IMR-90 (cell line): ENCODE measurements around the gene GPR157. TPM values are rescaled to one million over a fixed set of nuclear protein-coding genes. Genes with fewer than 3 reads are reported as not detected.

Source experiments
- ATAC-seq: fragments of 200-7000 bp; cut with Tn5 transposase; 2 replicates; pipeline ENCODE4 v1.9.1; 2020; ENCODE audit warnings: low read depth, mild to moderate bottlenecking, moderate library complexity
- BruUV-seq: library from RNA; stranded (reverse); fragments of 400-500 nt; replicated peaks from 2 replicates; lab custom pipeline; 2021; lab: Mats Ljungman, UMichigan
- CTCF ChIA-PET: fragments of 300-600 bp; formaldehyde crosslinking; extraction: SDS; loops from one replicate; lab custom pipeline; 2021; ENCODE audit warnings: antibody characterized with exemption; lab: Yijun Ruan, JAX
- POLR2A ChIA-PET: fragments of 300-600 bp; sonication (Branson Sonifier 250); formaldehyde crosslinking; loops from one replicate; lab custom pipeline; 2022; ENCODE audit warnings: antibody characterized with exemption; ENCODE audit not compliant: unreplicated experiment; lab: Charles Lee
- DNase-seq: peaks from one replicate; pipeline ENCODE4 v3.0.0; 2013
- H2AFZ ChIP-seq: replicated peaks from 2 replicates; pipeline ENCODE3; 2013; ENCODE audit warnings: low read length, mild to moderate bottlenecking; ENCODE audit not compliant: poor library complexity
- H2AK5ac ChIP-seq: 2 replicates; pipeline ENCODE4 v1.6.1; 2013; ENCODE audit warnings: low read depth, low read length, inconsistent platforms
- H2AK9ac ChIP-seq: replicated peaks from 2 replicates; pipeline ENCODE3; 2013; ENCODE audit warnings: mild to moderate bottlenecking, low read depth, low read length, moderate library complexity; ENCODE audit not compliant: poor library complexity
- H2BK120ac ChIP-seq: 2 replicates; pipeline ENCODE4 v1.6.1; 2013; ENCODE audit warnings: low read depth, low read length, inconsistent platforms
- H2BK15ac ChIP-seq: 3 replicates; pipeline ENCODE4 v1.6.1; 2013; ENCODE audit warnings: low read depth, low read length, inconsistent platforms
- H2BK20ac ChIP-seq: 2 replicates; pipeline ENCODE4 v1.6.1; 2013; ENCODE audit warnings: low read depth, mild to moderate bottlenecking, inconsistent platforms, low read length, moderate library complexity
- H2BK5ac ChIP-seq: 2 replicates; pipeline ENCODE4 v1.6.1; 2013; ENCODE audit warnings: mild to moderate bottlenecking, low read depth, low read length, inconsistent platforms; ENCODE audit not compliant: poor library complexity, severe bottlenecking
- H3K14ac ChIP-seq: replicated peaks from 2 replicates; pipeline ENCODE4 v1.6.1; 2013; ENCODE audit warnings: low read depth, low read length, inconsistent platforms
- H3K18ac ChIP-seq: 2 replicates; pipeline ENCODE4 v1.6.1; 2013; ENCODE audit warnings: low read depth, low read length, control low read depth
- H3K23ac ChIP-seq: 2 replicates; pipeline ENCODE4 v1.6.1; 2013; ENCODE audit warnings: low read depth, low read length, inconsistent platforms
- H3K27ac ChIP-seq: 2 replicates; pipeline ENCODE4 v1.5.1; 2013; ENCODE audit warnings: mild to moderate bottlenecking, control low read depth, low read length; ENCODE audit not compliant: insufficient read depth
- H3K27me3 ChIP-seq: 2 replicates; pipeline ENCODE4 v1.6.1; 2013; ENCODE audit warnings: low read length; ENCODE audit not compliant: control insufficient read depth, insufficient read depth
- H3K36me3 ChIP-seq: 2 replicates; pipeline ENCODE4 v1.6.1; 2013; ENCODE audit warnings: low read length, mixed read lengths; ENCODE audit not compliant: control insufficient read depth, insufficient read depth
- H3K4ac ChIP-seq: 2 replicates; pipeline ENCODE4 v1.6.1; 2013; ENCODE audit warnings: low read depth, low read length, inconsistent platforms
- H3K4me1 ChIP-seq: 2 replicates; pipeline ENCODE4 v1.6.1; 2013; ENCODE audit warnings: low read length, mixed read lengths; ENCODE audit not compliant: control insufficient read depth, insufficient read depth
- H3K4me2 ChIP-seq: 2 replicates; pipeline ENCODE4 v1.6.1; 2013; ENCODE audit warnings: low read depth, mild to moderate bottlenecking, control low read depth, low read length, moderate library complexity
- H3K4me3 ChIP-seq: 2 replicates; pipeline ENCODE4 v1.5.1; 2013; ENCODE audit warnings: low read depth, mild to moderate bottlenecking, control low read depth, low read length, moderate library complexity; ENCODE audit not compliant: insufficient read depth
- H3K56ac ChIP-seq: 2 replicates; pipeline ENCODE4 v1.6.1; 2013; ENCODE audit warnings: low read length, inconsistent platforms; ENCODE audit not compliant: insufficient read depth; ENCODE audit errors: extremely low read depth
- H3K79me1 ChIP-seq, 2 experiments: 2 replicates each; pipeline ENCODE4 v1.6.1; 2013; ENCODE audit warnings: low read length in 2 of 2, inconsistent platforms in 1 of 2, low read depth in 1 of 2
- H3K9ac ChIP-seq: 2 replicates; pipeline ENCODE4 v1.6.1; 2013; ENCODE audit warnings: low read depth, low read length, control low read depth
- H3K9me1 ChIP-seq: 2 replicates; pipeline ENCODE4 v1.6.1; 2013; ENCODE audit warnings: low read length, inconsistent platforms; ENCODE audit not compliant: insufficient read depth
- H3K9me3 ChIP-seq: 2 replicates; pipeline ENCODE4 v1.6.1; 2013; ENCODE audit warnings: low read length; ENCODE audit not compliant: control insufficient read depth, insufficient read depth
- H4K20me1 ChIP-seq: 2 replicates; pipeline ENCODE4 v1.6.1; 2013; ENCODE audit warnings: low read length, inconsistent platforms; ENCODE audit not compliant: insufficient read depth
- H4K5ac ChIP-seq: 2 replicates; pipeline ENCODE4 v1.6.1; 2013; ENCODE audit warnings: mild to moderate bottlenecking, low read depth, low read length, control low read depth
- H4K8ac ChIP-seq, 2 experiments: 2 replicates each; pipeline ENCODE4 v1.6.1; 2013; ENCODE audit warnings: low read depth in 2 of 2, low read length in 2 of 2, control low read depth in 1 of 2, inconsistent platforms in 1 of 2
- H4K91ac ChIP-seq: 2 replicates; pipeline ENCODE4 v1.6.1; 2013; ENCODE audit warnings: low read depth, low read length, inconsistent platforms; ENCODE audit not compliant: insufficient read depth
- CEBPB ChIP-seq: IDR thresholded peaks from 2 replicates; pipeline ENCODE4 v1.6.1; 2012; ENCODE audit warnings: low read depth, low read length, improper control_type of control experiment
- WGBS, 2 experiments: methylation state at CpG; one replicate each; pipeline versions ENCODE4 v1.1.5 to v1.1.7; 2013; ENCODE audit warnings: missing lambda C conversion rate in 2 of 2; ENCODE audit not compliant: insufficient read length in 1 of 2; ENCODE audit errors: extremely low coverage in 2 of 2; 5-methylcytosine and 5-hydroxymethylcytosine counted together
- dilution Hi-C: fragments of 300-500 bp; cut with HindIII; formaldehyde crosslinking; loops from one replicate; pipeline ENCODE4 v1.14.3; 2018; ENCODE audit warnings: low sequenced_read_pairs; ENCODE audit not compliant: unreplicated experiment
- in situ Hi-C: fragments of 300-500 bp; cut with MboI; formaldehyde crosslinking; loops from 3 replicates; pipeline ENCODE4 v1.14.3; 2019; ENCODE audit warnings: low sequenced_read_pairs, inconsistent platforms, mixed read lengths
- intact Hi-C: fragments of 100-400 bp; cut with micrococcal nuclease; formaldehyde crosslinking; loops from 2 replicates; pipeline ENCODE4 v1.10.0; 2022
- polyA plus RNA-seq, 3 experiments: library from polyadenylated mRNA; depleted of rRNA; stranded (reverse); fragments of >200 nt; gene quantifications; 2 replicates each; pipeline ENCODE4 v1.2.3, GENCODE V29; 2012; ENCODE audit warnings: low replicate concordance in 1 of 3
- total RNA-seq: library from RNA; depleted of rRNA; stranded (reverse); fragments of >200 nt; gene quantifications from 2 replicates; pipeline ENCODE4 v1.2.3, GENCODE V29; 2012

GPR157 gene
- total and polyA plus RNA-seq, 2 of the 4 experiments (the other 2 are of a cell fraction), result 1.8 to 2.7 TPM

- H3K4me3 ChIP-seq, result no peak overlapping the region
- no peak for DNase-seq
- BruUV-seq, result no TSS peak
- no peak for TF ChIP-seq CEBPB
- H4K91ac ChIP-seq, result no peak overlapping the region
- no peak overlapping the region for H3K9ac ChIP-seq
- no peak overlapping the region for H2AK5ac ChIP-seq
- no peak overlapping the region for H3K4ac ChIP-seq
- WGBS, 2 experiments, result 0% methylated on average over 1 of the region's 4 CpGs; no CpG with 5 or more reads in 1 of the 2 experiments
- H3K79me1 ChIP-seq, result no peaks in the 10 kb centered on the region
- peaks cover 45% of the 10 kb centered on the region for H3K27me3 ChIP-seq
- no peak overlapping the region for H2AFZ ChIP-seq
- H3K9me3 ChIP-seq, result peaks cover 8% of the 10 kb centered on the region
- no peak overlapping the region for H2BK20ac ChIP-seq
- H3K36me3 ChIP-seq, result no peaks in the 10 kb centered on the region
- no peak overlapping the region for H2BK120ac ChIP-seq
- POLR2A ChIA-PET, result no interaction called here
- H2AK9ac ChIP-seq, result no peak overlapping the region
- no peaks in the 10 kb centered on the region for H4K20me1 ChIP-seq
- H2BK5ac ChIP-seq, result no peak overlapping the region
- CTCF ChIA-PET, result interaction anchor here (1.3 kb wide), 1 partner anchor 13 kb away, joined by 3 read pairs; no protein-coding TSS in a partner anchor
- no peak overlapping the region for H3K23ac ChIP-seq
- no peak overlapping the region for H3K56ac ChIP-seq
- intact Hi-C loops, result no loop called here
- dilution Hi-C loops, result no loop called here
- peaks cover 8% of the 10 kb centered on the region for H3K4me1 ChIP-seq
- H3K14ac ChIP-seq, result no peak overlapping the region
- no peak overlapping the region for H4K5ac ChIP-seq
- no peak overlapping the region for H4K8ac ChIP-seq
- in situ Hi-C loops, result no loop called here
- H3K4me2 ChIP-seq, result no peak overlapping the region
- no peak for ATAC-seq
- no peak overlapping the region for H3K18ac ChIP-seq
- no peaks in the 10 kb centered on the region for H3K9me1 ChIP-seq
- no peak overlapping the region for H2BK15ac ChIP-seq
- no peak overlapping the region for H3K27ac ChIP-seq
Observed at GRCh38 chr1:9088807-9089206, 40.1 kb downstream of the GPR157 start.
